ENCODE measurements around the gene PANX2.

The PANX2 gene

DNA sequence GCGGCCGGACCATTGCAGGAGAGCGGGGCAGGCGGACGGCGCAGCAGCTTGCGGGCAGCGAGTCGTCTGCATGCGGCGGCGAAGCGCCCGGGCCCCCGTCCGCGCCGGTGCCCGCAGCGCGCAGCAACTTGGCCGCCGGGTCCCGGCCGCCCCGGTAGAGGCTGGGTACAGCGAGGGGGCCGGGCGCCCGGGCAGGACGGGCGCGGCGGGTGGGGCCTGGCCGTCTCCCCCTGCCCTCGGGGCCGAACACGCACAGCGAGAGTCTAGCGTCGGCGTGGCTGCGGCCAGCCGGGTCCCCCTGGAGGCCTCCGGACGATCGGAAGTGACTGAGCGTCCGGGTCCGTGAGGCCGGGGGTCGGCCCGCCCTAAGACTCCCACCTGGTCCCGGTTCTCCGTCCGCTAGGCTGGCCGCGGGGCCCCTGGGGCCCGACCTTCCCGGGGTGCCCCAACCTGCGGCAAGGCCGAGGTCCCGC lies 14.4 kb downstream of the PANX2 start:
- H4K91ac ChIP-seq (ENCODE audit: low read depth, low read length), result peak overlapping the region; percentile 90
- no peak overlapping the region for H3K23ac ChIP-seq (ENCODE audit: low read length)
- WGBS (ENCODE audit: extremely low coverage, insufficient coverage, insufficient read length), result no CpG with 5 or more reads among the region's 63 CpGs
- H2BK120ac ChIP-seq (ENCODE audit: insufficient read depth, low read length, poor library complexity), result peak overlapping the region; percentile 61
- H3K79me1 ChIP-seq (ENCODE audit: low read length), result peaks cover 13% of the 10 kb centered on the region
- H2AFZ ChIP-seq (ENCODE audit: insufficient read depth, low read length, poor library complexity), result peak overlapping the region; percentile 87
- H3K4me1 ChIP-seq (ENCODE audit: control insufficient read depth in 1 of 2, insufficient read depth in 2 of 2, low read length in 2 of 2), result peaks cover 30 to 32% of the 10 kb centered on the region in 2 experiments
- H3K79me2 ChIP-seq (ENCODE audit: control insufficient read depth, insufficient read depth, low read length, poor library complexity), result peaks cover 13% of the 10 kb centered on the region
- DNase-seq, result no peak
- no peaks in the 10 kb centered on the region for H3K27me3 ChIP-seq (ENCODE audit: insufficient read depth, low read length)
- H3K4ac ChIP-seq (ENCODE audit: low read depth, low read length), result peak overlapping the region; percentile 18
- H3K14ac ChIP-seq (ENCODE audit: low read length), result peak overlapping the region; percentile 23
- peaks cover 0 to 5% of the 10 kb centered on the region in 2 experiments for H3K36me3 ChIP-seq (ENCODE audit: control insufficient read depth in 1 of 2, insufficient read depth in 2 of 2, low read length in 2 of 2)
- peak overlapping the region; percentile 6 for H3K4me3 ChIP-seq (ENCODE audit: low read depth, low read length)
- H2BK12ac ChIP-seq (ENCODE audit: low read length), result peak overlapping the region; percentile 12
- peak overlapping the region; percentile 67 for H4K8ac ChIP-seq (ENCODE audit: low read depth, low read length)
- no peak overlapping the region for H3K27ac ChIP-seq (ENCODE audit: low read depth, low read length)
- H2AK5ac ChIP-seq (ENCODE audit: low read length), result peak overlapping the region; percentile 57
- H3K9ac ChIP-seq (ENCODE audit: low read length), result no peak overlapping the region
- peak overlapping the region; percentile 66 for H3K4me2 ChIP-seq (ENCODE audit: low read length)
- no peaks in the 10 kb centered on the region for H3K9me3 ChIP-seq (ENCODE audit: insufficient read depth, low read depth, low read length)
- H3K18ac ChIP-seq (ENCODE audit: low read length), result peak overlapping the region; percentile 96
- H2BK5ac ChIP-seq (ENCODE audit: low read depth, low read length, poor library complexity), result no peak overlapping the region
- H4K12ac ChIP-seq (ENCODE audit: low read depth, low read length), result peak overlapping the region; percentile 56

DNA sequence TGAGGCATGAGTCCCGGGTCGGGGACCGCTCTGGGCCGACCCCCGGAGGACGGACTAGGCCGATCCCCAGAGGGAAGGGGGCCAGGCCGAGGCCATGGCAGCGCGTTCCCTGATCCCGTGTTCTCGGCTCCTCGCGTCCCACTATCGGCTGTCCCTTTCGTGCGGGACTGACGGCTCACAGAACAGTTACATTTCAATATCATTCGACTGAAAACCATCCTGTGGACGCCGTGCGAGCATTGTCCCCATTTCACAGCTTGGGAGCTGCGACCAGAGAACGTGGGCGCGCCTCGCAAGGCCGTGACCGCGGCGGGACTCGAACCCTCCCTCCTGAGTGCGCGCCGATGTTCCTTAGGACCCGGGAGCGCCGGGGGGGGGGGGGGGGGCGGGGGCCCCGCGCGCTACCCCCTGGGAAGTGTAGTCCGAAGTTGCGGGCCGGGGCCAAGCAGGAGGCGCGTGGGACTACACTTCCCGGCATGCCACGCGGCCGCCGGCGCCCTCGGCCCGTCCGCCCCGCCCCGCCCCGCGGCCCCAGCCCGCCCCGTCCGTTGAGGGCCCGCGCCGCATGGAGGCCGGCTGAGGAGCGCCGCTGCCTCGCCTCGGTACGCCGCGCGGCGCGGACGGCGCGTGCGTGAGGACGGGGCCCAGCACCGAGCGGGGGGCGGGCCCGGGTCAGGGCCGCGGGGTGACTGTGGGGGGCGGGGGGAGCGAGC lies 15.0 kb downstream of the PANX2 start, which contains the start of gene TRABD:
TSS of gene TRABD (plus strand) at position 539 of the 713 bp plus-strand sequence. CDS start 7,148 bp downstream, outside the sequence.
- Histone ChIP-seq H3K14ac (ENCODE audit: low read length) (peak within 1 kb of the TSS; percentile 89), H4K8ac (ENCODE audit: low read depth, low read length) (peak within 1 kb of the TSS; percentile 86), H3K4me3 (ENCODE audit: low read depth, low read length) (peak within 1 kb of the TSS; percentile 84), H3K27ac (ENCODE audit: low read depth, low read length) (no peak within 1 kb of the TSS), H2AFZ (ENCODE audit: insufficient read depth, low read length, poor library complexity) (peak within 1 kb of the TSS; percentile 87), H4K91ac (ENCODE audit: low read depth, low read length) (peak within 1 kb of the TSS; percentile 90), H3K79me1 (ENCODE audit: low read length) (peaks cover 19% of the 10 kb centered on the region), H3K23ac (ENCODE audit: low read length) (no peak within 1 kb of the TSS), H2BK12ac (ENCODE audit: low read length) (peak within 1 kb of the TSS; percentile 12), H3K79me2 (ENCODE audit: control insufficient read depth, insufficient read depth, low read length, poor library complexity) (peaks cover 14% of the 10 kb centered on the region), H2AK5ac (ENCODE audit: low read length) (peak within 1 kb of the TSS; percentile 57), H3K9ac (ENCODE audit: low read length) (peak within 1 kb of the TSS; percentile 73), H3K36me3 (ENCODE audit: control insufficient read depth in 1 of 2, insufficient read depth in 2 of 2, low read length in 2 of 2) (peaks cover 0 to 5% of the 10 kb centered on the region in 2 experiments), H2BK5ac (ENCODE audit: low read depth, low read length, poor library complexity) (peak within 1 kb of the TSS; percentile 27), H3K4me2 (ENCODE audit: low read length) (peak within 1 kb of the TSS; percentile 66), H3K4me1 (ENCODE audit: control insufficient read depth in 1 of 2, insufficient read depth in 2 of 2, low read length in 2 of 2) (peaks cover 35 to 38% of the 10 kb centered on the region in 2 experiments), H3K9me3 (ENCODE audit: insufficient read depth, low read depth, low read length) (no peaks in the 10 kb centered on the region), H3K18ac (ENCODE audit: low read length) (peak within 1 kb of the TSS; percentile 96), H4K12ac (ENCODE audit: low read depth, low read length) (peak within 1 kb of the TSS; percentile 56), H2BK120ac (ENCODE audit: insufficient read depth, low read length, poor library complexity) (peak within 1 kb of the TSS; percentile 66), H3K27me3 (ENCODE audit: insufficient read depth, low read length) (no peaks in the 10 kb centered on the region), H3K4ac (ENCODE audit: low read depth, low read length) (peak within 1 kb of the TSS; percentile 88)
- peak; percentile 84 to 89 for DNase-seq
- WGBS (ENCODE audit: extremely low coverage, insufficient coverage, insufficient read length), result no CpG with 5 or more reads among the region's 90 CpGs

DNA sequence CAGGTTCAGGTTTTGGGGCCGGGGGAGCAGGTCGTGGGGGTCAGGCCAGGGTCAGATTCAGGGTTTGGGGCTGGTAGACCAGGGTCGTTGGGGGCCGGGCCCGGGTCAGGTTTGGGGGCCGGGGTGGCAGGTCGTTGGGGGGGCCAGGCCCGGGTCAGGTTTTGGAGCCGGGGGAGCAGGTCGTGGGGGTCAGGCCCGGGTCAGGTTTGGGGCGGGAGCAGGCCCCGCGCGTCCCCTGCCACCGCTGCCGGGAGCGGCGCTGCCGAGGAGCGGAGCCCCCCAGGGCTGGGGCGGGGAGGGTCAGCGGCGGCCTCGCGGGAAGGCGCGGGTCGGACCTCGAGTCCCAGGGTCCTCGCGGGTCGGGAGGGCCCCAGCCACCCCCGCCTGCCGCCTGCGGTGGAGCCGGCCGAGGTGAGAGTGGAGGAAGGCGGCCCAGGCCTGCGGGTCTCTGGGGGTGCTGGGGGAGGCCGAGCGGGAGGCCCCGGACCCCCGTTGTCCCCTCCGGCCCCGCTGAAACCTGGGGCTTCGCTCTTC lies 15.7 kb downstream of the PANX2 start:
- Histone ChIP-seq H3K4me2 (ENCODE audit: low read length) (peak overlapping the region; percentile 57), H2BK120ac (ENCODE audit: insufficient read depth, low read length, poor library complexity) (peak overlapping the region; percentile 66), H3K4ac (ENCODE audit: low read depth, low read length) (peak overlapping the region; percentile 88), H3K4me1 (ENCODE audit: control insufficient read depth in 1 of 2, insufficient read depth in 2 of 2, low read length in 2 of 2) (peaks cover 41 to 45% of the 10 kb centered on the region in 2 experiments), H4K12ac (ENCODE audit: low read depth, low read length) (peak overlapping the region; percentile 52), H3K18ac (ENCODE audit: low read length) (peak overlapping the region; percentile 92), H3K27ac (ENCODE audit: low read depth, low read length) (no peak overlapping the region), H2BK12ac (ENCODE audit: low read length) (no peak overlapping the region), H3K79me1 (ENCODE audit: low read length) (peaks cover 25% of the 10 kb centered on the region), H2AK5ac (ENCODE audit: low read length) (peak overlapping the region; percentile 55), H3K9ac (ENCODE audit: low read length) (peak overlapping the region; percentile 73), H4K91ac (ENCODE audit: low read depth, low read length) (peak overlapping the region; percentile 74), H3K9me3 (ENCODE audit: insufficient read depth, low read depth, low read length) (no peaks in the 10 kb centered on the region), H3K14ac (ENCODE audit: low read length) (peak overlapping the region; percentile 89), H2BK5ac (ENCODE audit: low read depth, low read length, poor library complexity) (peak overlapping the region; percentile 27), H3K23ac (ENCODE audit: low read length) (no peak overlapping the region), H2AFZ (ENCODE audit: insufficient read depth, low read length, poor library complexity) (peak overlapping the region; percentile 41), H3K36me3 (ENCODE audit: control insufficient read depth in 1 of 2, insufficient read depth in 2 of 2, low read length in 2 of 2) (peaks cover 0 to 5% of the 10 kb centered on the region in 2 experiments), H3K79me2 (ENCODE audit: control insufficient read depth, insufficient read depth, low read length, poor library complexity) (peaks cover 18% of the 10 kb centered on the region), H3K4me3 (ENCODE audit: low read depth, low read length) (peak overlapping the region; percentile 84), H3K27me3 (ENCODE audit: insufficient read depth, low read length) (no peaks in the 10 kb centered on the region), H4K8ac (ENCODE audit: low read depth, low read length) (peak overlapping the region; percentile 86)
- no CpG with 5 or more reads among the region's 47 CpGs for WGBS (ENCODE audit: extremely low coverage, insufficient coverage, insufficient read length)
- peak in 1 of 2 donors; percentile 14 for DNase-seq

DNA sequence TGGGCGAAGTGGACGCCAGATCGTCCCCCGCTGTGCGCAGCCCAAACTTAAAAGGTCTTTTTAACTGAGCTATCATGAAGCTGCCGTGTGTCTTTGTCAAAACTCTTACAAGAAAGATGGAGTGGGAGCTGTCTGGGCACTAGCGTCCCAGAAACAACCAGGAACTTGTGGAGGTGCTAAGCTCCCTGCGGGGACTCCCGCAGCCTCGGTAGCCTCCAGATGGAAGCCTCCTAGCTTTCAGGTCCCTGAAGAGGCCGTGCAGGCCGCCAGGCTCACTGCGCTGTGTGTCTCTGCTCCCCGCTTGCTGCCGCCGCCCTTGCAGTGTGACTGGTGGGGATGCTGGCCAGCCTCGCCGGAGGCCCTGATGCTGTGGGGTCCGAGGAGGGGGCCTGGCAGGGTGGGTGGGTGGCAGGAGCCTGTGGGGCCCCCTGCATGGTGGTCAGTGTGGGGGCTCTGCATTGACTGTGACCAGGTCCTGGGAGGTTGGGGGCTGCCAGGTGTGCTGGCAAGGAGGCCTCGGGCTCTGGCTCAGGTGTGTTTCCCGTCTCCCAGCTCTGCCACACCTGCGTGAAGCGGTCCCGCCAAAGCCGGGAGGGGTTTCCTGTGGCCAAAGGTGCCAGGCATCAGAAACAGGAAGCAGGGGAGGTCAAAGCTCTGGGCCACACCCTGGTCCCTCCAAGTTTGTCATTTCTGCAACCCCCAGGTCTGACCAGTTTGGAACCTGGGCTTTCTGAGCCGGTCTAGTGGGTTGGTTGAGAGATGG lies 16.4 kb downstream of the PANX2 start:
- WGBS (ENCODE audit: extremely low coverage, insufficient coverage, insufficient read length), result no CpG with 5 or more reads among the region's 26 CpGs

More for the DNA sequence above, 16.4 kb downstream of the PANX2 start:
- peaks cover 47 to 52% of the 10 kb centered on the region in 2 experiments for H3K4me1 ChIP-seq (ENCODE audit: control insufficient read depth in 1 of 2, insufficient read depth in 2 of 2, low read length in 2 of 2)
- H2BK12ac ChIP-seq (ENCODE audit: low read length), result no peak overlapping the region
- H3K79me1 ChIP-seq (ENCODE audit: low read length), result peaks cover 25% of the 10 kb centered on the region
- peak overlapping the region; percentile 92 for H3K18ac ChIP-seq (ENCODE audit: low read length)
- H2BK120ac ChIP-seq (ENCODE audit: insufficient read depth, low read length, poor library complexity), result peak overlapping the region; percentile 66
- peak in 1 of 2 donors; percentile 13 for DNase-seq
- peaks cover 19% of the 10 kb centered on the region for H3K79me2 ChIP-seq (ENCODE audit: control insufficient read depth, insufficient read depth, low read length, poor library complexity)
- peak overlapping the region; percentile 57 for H3K4me2 ChIP-seq (ENCODE audit: low read length)
- peak overlapping the region; percentile 86 for H4K8ac ChIP-seq (ENCODE audit: low read depth, low read length)
- H3K36me3 ChIP-seq (ENCODE audit: control insufficient read depth in 1 of 2, insufficient read depth in 2 of 2, low read length in 2 of 2), result peaks cover 0 to 5% of the 10 kb centered on the region in 2 experiments
- H3K27me3 ChIP-seq (ENCODE audit: insufficient read depth, low read length), result no peaks in the 10 kb centered on the region
- H3K14ac ChIP-seq (ENCODE audit: low read length), result peak overlapping the region; percentile 89
- H3K27ac ChIP-seq (ENCODE audit: low read depth, low read length), result no peak overlapping the region
- peak overlapping the region; percentile 73 for H3K9ac ChIP-seq (ENCODE audit: low read length)
- H4K12ac ChIP-seq (ENCODE audit: low read depth, low read length), result peak overlapping the region; percentile 52
- peak overlapping the region; percentile 41 for H2AFZ ChIP-seq (ENCODE audit: insufficient read depth, low read length, poor library complexity)
- no peaks in the 10 kb centered on the region for H3K9me3 ChIP-seq (ENCODE audit: insufficient read depth, low read depth, low read length)
- H4K91ac ChIP-seq (ENCODE audit: low read depth, low read length), result peak overlapping the region; percentile 74
- H2BK5ac ChIP-seq (ENCODE audit: low read depth, low read length, poor library complexity), result peak overlapping the region; percentile 27
- H3K23ac ChIP-seq (ENCODE audit: low read length), result no peak overlapping the region
- H3K4me3 ChIP-seq (ENCODE audit: low read depth, low read length), result peak overlapping the region; percentile 84
- H2AK5ac ChIP-seq (ENCODE audit: low read length), result peak overlapping the region; percentile 55
- peak overlapping the region; percentile 88 for H3K4ac ChIP-seq (ENCODE audit: low read depth, low read length)
